AG08395 (cell line): ENCODE data around the gene COL5A1.
A peak's percentile ranks its signal among the peaks of the same experiment; 100 is the strongest.

ENCODE experiments used
- DNase-seq: peaks from one replicate; pipeline ENCODE4 v3.0.0; 2012; ENCODE audit warnings: mixed read lengths, low spot score

Gene COL5A1

GRCh38 chr9:134766587-134766986, 125.0 kb downstream of the COL5A1 start:
- DNase-seq = no peak

DNA sequence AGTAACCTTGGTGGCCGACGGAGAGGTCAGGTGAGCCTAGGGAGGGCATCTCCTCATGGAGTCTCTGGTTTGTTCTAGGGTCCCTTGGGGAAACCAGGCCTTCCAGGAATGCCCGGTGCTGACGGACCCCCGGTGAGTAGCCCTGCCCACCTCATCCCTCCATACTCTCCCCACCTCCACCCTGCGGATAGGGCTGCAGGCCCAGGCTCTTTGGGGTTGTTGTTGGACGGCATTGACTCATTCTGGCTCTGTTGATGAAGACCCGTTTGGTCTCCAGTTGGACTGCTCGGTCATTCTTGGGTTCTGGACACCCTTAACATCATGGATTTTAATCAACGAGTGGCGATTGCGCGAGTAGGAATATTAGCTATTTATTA, 126.7 kb downstream of the COL5A1 start:
- peak; percentile 32 for DNase-seq

GRCh38 chr9:134768709-134769351, 127.2 kb downstream of the COL5A1 start:
- peak; percentile 85 for DNase-seq

GRCh38 chr9:134770972-134771971, 129.7 kb downstream of the COL5A1 start:
- no peak for DNase-seq

- no peak for DNase-seq
Measured at GRCh38 chr9:134772331-134772730, 130.7 kb downstream of the COL5A1 start.

DNA sequence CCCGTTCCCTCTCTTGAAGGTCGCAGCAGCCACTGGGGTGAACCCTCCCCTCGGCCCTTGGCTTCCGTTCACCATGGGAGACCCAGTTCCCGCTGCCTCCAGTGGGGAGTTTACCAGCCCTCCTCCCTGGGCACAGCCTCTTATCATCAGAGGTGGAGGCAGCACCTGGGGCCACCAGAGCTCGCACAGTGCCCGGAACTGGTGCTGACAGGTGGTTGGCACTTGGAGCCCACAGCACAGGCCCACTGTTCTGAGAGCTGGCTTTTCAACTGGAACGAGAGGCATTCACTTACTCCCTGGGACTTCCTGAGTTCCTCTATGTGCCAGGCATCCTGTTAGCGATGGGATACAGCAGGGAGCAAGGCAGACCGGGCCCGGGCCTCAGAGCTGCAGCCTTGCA, 132.2 kb downstream of the COL5A1 start:
- DNase-seq = no peak

DNA sequence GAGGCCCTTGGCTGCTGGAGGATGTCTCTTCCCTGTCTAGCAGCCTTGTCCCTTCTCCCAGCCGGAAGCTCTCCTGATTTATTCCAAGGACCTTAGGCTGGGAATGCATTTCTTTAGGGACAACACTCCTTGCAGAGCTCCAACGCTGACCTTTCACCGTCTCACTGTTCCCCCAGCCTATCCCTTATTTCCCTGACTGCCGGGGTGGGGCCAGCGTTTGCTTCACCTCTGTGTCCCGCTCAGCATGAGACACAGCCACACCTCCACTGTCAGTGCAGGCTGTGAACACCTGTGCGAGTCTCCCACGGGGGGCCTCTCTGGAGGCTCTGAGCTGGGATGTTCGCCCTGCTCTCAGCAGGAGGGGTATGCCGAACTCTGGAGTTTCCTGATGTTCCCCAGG, 132.8 kb downstream of the COL5A1 start:
- DNase-seq = no peak

DNA sequence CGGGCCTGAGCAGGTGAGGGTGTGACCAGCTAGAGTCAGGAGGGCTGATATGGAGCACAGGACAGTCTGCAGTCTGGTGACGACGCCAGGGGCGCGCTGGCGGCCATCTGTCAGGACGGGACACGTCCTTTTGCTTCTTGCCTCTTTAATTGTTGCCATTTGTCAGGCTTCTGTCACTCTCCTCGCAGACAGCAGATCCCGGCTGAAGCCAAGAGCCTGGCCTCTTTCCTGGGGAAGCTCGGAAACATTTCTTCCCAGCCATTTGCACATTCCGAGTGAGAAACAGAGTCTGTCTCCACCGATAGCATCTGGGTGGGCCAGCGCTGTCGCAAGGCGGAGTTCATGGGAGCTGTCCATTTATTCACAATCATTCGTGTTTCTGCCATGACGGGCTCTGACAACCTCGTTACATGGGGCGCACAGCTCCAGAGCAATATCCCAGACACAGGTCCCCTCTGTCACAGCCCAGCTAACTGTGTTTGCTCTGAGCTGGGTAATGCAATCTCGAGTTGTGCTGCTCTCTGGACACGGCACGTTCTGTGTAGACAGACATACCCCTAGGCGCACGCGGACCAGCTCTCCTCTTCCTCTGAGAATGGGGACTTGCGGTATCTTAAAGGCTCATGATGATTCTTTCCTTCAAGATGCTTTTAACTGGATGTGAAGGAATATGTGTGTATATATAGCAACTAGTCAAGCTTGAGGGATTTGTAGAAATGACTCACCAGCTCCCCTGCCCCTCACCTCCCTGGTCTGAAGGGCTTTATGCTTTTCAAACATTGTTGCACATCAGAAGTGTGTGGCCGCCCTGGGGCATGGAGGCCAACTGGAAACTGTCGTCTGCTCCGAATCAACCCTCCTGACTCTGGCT, 133.7 kb downstream of the COL5A1 start:
- no peak for DNase-seq

DNA sequence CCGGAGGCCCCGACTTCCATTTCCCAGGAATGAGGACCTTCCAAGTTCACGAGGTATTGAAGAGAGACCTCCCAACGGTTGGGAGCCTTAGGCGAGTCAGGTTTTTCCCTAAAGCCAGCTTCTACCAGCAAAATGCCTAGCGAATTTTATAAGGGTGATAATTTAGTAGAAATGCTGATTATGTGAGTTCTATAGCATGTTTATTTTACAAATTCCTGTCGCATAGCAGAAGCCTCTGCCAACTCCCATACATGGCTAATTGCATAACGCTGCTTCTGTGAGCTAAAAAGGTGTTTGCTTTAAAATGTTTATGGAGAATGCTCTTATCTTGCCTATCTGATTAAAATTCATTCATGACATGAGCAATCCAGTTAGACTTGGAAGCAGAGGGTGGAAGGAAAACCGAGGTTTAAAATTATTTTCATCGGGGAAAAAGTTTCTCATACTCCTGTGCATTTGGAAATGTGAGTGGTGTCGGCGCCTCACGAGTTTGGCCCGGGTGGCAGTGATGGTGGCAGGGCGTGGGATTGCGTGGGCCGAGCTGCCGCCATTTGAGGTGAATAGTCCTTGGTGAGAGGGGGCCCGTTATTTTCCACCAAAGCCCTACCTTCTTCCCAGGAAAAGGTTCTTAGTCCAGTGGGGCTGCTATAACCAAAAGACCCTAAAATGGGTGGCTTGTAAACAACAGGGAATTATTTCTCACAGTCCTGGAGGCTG, 134.6 kb downstream of the COL5A1 start:
- no peak for DNase-seq

- no peak for DNase-seq
Measured at GRCh38 chr9:134777153-134777552, 135.6 kb downstream of the COL5A1 start.

DNA sequence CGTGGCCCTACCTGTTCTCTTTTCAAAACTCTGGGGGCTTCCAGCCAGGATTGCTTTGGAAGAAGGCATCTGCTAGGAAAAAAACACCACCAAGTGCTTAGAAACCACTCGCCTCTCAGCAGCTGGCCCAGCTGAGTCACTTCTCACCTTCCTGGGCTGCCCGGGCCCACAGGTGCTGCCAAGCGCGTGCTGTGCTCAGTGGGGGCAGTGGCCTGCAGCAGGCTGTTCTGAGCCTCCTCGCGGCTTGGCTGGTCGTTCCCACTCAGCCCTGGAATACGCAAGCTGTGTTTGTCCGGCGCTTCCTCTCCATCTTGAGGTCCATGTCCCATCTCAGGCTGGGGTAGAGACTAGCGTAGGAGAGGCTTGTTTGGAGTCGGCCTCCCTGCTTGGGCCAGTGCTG, 136.6 kb downstream of the COL5A1 start:
- no peak for DNase-seq

DNA sequence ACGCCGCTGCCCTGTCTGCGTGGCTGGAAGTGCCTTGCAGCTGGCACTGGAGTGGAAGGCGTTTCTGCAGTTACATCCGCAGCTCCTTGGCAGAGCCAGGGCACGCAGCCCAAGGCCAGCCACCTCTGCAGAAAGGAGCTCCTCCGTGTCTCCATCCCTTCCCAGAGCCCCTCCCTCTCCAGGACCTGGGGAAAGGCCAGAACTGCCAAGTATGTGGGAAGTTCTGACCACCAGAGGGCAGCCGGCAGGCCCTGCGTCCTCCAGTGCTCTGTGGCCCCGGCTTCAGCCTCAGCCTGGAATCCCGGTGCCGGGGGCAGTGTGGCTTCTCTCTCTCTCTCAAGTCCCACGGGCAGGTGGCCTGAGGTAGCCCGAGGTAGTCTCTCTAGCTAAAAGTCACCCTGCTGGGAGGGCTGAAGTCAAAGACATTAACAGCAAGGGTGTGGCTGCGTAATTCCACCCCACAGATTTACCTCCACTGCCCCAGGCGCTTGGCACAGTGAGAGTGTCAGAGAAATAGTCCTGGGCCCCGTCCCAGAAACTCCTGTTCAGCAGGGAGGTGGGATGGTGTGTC, 137.3 kb downstream of the COL5A1 start:
- peak; percentile 56 for DNase-seq

DNA sequence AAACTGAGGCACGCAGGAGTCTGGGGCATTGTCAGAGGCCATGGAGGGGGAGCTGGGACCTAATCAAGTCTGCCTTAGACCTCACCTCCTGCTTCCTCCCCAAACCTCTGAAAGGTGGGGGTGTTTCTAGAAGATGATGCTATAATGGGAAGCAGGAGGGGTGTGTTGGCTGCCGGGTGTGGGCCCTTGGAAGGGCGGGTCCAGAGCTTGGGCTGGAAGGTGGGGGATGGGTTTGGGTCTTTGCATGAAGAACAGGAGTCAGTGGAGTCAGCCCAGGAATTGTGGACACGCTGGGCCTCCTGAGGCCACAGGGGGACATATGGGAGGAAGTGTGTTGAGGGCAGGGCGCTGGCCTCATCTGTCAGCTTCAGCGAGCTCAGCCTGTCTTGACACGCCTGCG, 138.0 kb downstream of the COL5A1 start:
- DNase-seq = no peak

DNA sequence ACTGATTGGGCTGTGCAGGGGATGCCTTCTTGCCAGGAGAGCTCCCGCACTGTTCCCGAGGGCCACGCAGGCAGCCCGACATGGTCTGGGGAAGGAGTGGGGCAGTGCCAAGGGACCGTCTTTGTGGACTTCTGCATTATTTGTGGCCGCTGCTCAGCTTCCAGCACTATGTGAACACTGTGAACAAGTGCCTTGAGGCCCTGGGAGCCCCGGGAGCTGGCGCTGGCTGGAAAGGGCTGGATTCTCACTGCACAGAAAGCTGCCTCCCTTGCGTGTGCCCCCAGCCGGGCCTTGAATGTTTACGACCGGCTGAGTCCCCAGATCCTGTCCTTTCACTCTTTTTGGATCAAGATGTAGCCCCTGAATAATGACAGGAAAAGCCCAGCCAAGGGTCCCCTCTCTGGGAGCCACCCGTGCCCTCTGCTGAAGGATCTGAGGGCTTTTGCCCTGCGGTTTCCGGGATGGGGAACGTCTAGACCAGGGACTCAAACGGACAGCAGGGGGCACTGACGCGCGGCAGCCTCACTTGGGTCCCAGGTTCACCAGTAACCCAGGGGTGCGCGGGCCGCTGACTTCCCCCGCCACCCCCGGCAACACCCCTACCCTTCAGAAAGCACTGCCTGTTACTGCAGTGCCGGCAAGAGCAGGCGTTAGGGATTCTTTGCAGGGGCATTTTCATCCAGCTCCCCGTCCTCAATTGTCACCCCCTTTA, 140.1 kb downstream of the COL5A1 start:
- no peak for DNase-seq

- no peak for DNase-seq
Measured at GRCh38 chr9:134782921-134783698, 141.5 kb downstream of the COL5A1 start.

GRCh38 chr9:134783699-134784039, 142.1 kb downstream of the COL5A1 start:
- peak; percentile 40 for DNase-seq

DNA sequence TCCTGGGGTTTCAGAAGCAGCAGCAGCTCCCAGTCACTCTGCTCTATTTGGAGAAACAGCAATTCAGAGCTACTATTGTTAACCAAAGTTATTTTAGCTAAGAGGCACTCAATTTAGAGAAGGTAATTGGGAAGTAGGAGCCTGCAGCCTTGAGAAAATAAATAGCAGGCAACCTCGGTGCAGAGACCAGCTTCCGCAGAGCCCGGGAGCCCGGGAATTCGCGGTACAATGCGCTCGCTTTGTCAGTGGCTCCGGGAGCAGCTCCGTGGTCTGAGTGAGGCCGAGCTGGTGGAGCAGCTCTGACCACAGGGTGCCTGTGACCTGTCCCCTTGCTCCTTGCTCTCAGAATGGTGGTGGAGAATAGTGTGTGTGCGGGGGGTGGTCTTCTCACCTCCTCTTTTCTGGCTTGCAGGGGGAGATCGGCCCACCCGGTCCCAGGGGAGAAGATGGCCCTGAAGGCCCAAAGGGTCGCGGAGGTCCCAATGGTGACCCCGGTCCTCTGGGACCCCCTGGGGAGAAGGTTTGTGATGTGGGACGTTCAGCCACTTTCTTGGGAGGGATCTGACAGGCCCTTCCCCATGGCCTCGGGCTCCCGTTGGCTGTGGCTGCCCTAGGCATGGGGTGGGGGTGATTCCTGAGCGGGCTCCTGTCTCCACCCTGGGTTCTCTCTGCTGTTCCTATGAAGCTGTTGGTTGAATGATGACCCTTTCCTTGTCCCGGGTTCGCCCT, 143.1 kb downstream of the COL5A1 start:
- DNase-seq = no peak

DNA sequence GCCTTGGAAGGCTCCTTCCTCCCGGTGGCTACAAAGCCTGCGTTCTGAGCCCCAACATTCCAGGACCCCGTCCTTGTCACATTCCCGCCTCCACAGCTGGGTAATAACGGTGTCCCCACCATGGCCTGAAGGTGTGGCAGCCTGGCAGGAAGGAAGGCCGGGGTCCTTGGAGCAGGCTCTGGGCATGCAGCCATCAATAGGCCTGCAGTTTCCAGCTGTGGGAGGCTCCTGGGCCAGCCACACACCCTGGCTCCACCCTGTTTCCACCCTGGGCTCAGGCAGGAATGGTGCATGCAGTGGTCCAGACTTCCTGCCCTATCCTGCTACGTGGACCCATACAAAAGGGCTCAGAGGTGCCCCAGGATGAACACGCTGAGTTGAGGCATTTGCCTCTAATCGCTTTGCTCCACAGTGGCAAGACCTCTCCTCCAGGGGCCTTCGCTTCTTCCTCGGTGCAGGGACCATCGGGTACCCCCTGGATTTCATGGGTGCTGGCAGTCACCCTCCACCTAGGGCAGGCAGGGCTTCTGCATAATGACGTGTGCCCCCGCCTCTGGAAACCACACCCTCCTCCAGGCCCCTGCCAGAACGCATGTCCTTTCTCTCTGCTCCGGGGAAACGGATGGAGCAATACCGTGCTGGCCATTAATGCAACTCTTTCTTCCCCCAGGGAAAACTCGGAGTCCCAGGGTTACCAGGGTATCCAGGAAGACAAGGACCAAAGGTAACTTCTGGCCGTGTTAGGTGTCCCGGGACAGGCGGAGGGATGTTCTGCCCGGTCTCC, 143.9 kb downstream of the COL5A1 start:
- DNase-seq = peak; percentile 32
